ENCODE measurements around the gene MRPL49. TPM values are rescaled to one million over a fixed set of nuclear protein-coding genes. Genes with fewer than 3 reads are reported as not detected.

Gene MRPL49
- total RNA-seq, 4 donors from 2014 or later: 48.8 to 55.9 (median 54.2) TPM

DNA sequence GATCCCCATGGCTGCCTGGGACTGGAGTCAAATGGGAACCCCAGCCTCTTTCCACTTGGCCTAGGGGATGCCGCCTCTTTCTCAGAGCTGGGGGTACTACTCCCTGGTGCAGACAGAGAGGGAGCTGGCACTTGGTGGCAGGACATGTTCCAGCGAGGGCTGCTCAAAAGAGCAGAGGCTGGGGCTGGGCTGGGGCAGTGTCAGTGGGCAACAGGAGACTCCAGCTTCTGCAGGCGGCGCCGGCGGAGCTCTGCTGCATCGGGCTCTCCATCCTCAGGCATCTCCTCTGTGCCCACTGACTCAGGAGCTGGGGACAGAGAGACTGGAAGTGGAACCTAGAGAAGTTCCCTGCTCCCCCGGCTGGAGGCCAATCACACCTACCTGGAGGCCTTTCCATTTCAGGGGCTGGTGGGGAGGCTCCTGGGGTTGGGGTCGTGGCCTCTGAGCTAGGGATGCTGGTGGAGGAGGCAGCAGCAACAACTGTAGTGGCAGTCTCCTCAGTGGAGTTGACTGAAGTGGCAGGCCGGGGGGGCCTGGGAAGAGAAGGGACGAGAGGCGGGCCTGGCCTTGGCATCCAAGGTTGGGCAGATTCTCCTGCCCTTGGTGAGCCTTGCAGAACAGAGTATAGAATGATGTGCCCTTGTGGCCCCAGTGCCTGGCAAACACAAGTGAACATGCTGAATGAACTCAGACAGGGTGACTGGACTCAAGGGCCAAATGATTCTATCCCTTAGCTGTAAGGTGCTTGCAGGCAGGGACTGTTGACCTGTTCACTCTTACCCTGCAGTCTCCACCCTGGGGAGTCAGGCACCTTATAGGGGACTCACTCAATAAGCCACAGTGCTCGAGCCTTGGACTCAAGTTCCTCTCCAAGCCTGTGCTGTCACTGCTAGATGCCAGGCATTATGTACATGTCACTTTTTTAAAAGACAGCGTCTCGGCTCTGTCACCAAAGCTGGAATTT lies 6.3 kb downstream of the MRPL49 start:
- Histone ChIP-seq H3K4me1 (peaks cover 0 to 30% (median 10%) of the 10 kb centered on the region in 4 donors), H3K36me3 (peaks cover 0 to 89% (median 56%) of the 10 kb centered on the region in 3 donors), H3K4me3 (no peak overlapping the region), H3K27ac (no peak overlapping the region), H3K9me3 (no peaks in the 10 kb centered on the region), H3K27me3 (no peaks in the 10 kb centered on the region)
- 77 to 80% methylated on average over 15 of the region's 15 CpGs for WGBS, 2 donors
- no peak for DNase-seq (ENCODE audit: low spot score in 2 of 2)
- TF ChIP-seq, protein P1, sequence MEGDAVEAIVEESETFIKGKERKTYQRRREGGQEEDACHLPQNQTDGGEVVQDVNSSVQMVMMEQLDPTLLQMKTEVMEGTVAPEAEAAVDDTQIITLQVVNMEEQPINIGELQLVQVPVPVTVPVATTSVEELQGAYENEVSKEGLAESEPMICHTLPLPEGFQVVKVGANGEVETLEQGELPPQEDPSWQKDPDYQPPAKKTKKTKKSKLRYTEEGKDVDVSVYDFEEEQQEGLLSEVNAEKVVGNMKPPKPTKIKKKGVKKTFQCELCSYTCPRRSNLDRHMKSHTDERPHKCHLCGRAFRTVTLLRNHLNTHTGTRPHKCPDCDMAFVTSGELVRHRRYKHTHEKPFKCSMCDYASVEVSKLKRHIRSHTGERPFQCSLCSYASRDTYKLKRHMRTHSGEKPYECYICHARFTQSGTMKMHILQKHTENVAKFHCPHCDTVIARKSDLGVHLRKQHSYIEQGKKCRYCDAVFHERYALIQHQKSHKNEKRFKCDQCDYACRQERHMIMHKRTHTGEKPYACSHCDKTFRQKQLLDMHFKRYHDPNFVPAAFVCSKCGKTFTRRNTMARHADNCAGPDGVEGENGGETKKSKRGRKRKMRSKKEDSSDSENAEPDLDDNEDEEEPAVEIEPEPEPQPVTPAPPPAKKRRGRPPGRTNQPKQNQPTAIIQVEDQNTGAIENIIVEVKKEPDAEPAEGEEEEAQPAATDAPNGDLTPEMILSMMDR (IDR thresholded peaks at IDR 0.05): no peak
- no peak for TF ChIP-seq EP300 (IDR thresholded peaks at IDR 0.05)
- no peak for TF ChIP-seq POLR2A (IDR thresholded peaks at IDR 0.05)

GRCh38 chr11:65129649-65130441 lies 7.7 kb downstream of the MRPL49 start:
- Histone ChIP-seq H3K9me3 (no peaks in the 10 kb centered on the region), H3K27ac (no peak overlapping the region), H3K4me3 (no peak overlapping the region), H3K36me3 (peaks cover 0 to 82% (median 55%) of the 10 kb centered on the region in 3 donors), H3K27me3 (no peaks in the 10 kb centered on the region), H3K4me1 (peaks cover 0 to 31% (median 11%) of the 10 kb centered on the region in 4 donors)
- DNase-seq (ENCODE audit: low spot score in 2 of 2): no peak
- TF ChIP-seq, protein P1 (IDR thresholded peaks at IDR 0.05): no peak
- TF ChIP-seq EP300 (IDR thresholded peaks at IDR 0.05) (no peak), POLR2A (IDR thresholded peaks at IDR 0.05) (no peak)
- 85 to 86% methylated on average over 13 of the region's 13 CpGs for WGBS, 2 donors

DNA sequence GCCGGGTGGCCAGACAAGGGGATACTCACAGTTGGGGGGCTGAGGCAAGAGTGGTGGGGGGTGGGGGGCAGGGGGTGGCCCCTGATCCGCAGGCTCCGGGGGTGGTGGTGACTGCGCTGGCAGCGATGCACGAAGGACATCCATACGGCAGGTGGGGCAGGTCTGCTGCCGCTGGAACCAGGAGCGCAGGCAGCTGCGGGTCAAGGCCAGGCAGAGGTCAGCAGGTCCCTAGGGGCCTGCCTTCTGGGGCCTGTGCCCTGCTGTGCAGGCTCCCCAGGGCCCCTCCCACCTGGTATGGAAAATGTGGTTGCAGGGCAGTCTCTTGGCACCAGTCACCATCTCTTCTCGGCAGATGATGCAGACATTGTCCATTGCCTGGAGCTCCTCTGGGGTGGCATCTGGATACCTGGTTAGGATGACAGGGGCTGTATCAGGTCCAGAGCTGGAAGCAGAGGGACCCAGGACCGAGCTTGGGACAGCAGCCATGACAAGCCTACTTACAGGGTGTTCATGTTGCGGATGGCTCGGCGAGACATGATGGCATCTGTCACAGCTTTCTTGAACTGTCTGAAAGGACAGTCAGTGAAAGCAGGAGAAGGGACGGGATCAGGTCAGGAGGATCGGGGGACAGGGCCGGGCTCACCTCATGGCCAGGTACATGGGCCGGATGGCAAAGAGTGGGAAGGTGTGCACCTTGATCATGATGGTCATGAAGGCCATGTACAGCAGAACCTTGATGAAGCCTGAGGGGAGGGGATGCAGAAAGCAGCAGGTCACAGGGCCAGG lies 8.7 kb downstream of the MRPL49 start:
- Histone ChIP-seq H3K36me3 (peaks cover 0 to 72% (median 52%) of the 10 kb centered on the region in 3 donors), H3K9me3 (no peaks in the 10 kb centered on the region), H3K27ac (no peak overlapping the region), H3K27me3 (no peaks in the 10 kb centered on the region), H3K4me3 (no peak overlapping the region), H3K4me1 (peaks cover 0 to 38% (median 17%) of the 10 kb centered on the region in 4 donors)
- WGBS, 2 donors: 86 to 96% methylated on average over 9 to 19 of the region's 19 CpGs
- TF ChIP-seq POLR2A (IDR thresholded peaks at IDR 0.05) (no peak), EP300 (IDR thresholded peaks at IDR 0.05) (no peak)
- TF ChIP-seq, protein P1 (IDR thresholded peaks at IDR 0.05): no peak
- no peak for DNase-seq (ENCODE audit: low spot score in 2 of 2)

DNA sequence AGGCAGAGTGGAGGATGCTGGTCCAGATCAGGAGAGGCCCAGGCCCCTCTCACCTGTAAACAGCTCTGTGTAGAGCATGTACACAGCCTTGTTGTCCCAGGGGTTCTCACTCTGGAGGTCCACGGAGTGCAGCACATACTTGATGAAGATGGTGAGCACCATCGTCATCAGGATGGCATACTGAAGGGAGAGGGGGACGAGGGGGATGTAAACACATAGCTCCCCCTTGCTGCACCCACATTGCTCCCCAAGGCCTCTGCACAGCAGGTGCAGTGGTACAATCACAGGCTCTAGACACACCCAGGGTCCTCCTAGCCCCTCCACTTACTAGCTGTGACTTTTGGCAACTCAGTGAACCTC lies 9.3 kb downstream of the MRPL49 start:
- no peak for DNase-seq (ENCODE audit: low spot score in 2 of 2)
- Histone ChIP-seq H3K9me3 (no peaks in the 10 kb centered on the region), H3K4me1 (peaks cover 0 to 41% (median 20%) of the 10 kb centered on the region in 4 donors), H3K4me3 (no peak overlapping the region), H3K36me3 (peaks cover 0 to 67% (median 51%) of the 10 kb centered on the region in 3 donors), H3K27me3 (no peaks in the 10 kb centered on the region), H3K27ac (no peak overlapping the region)
- TF ChIP-seq EP300 (IDR thresholded peaks at IDR 0.05): no peak
- no peak for TF ChIP-seq POLR2A (IDR thresholded peaks at IDR 0.05)
- TF ChIP-seq, protein P1 (IDR thresholded peaks at IDR 0.05): no peak
- WGBS, 2 donors: 58 to 59% methylated on average over 3 of the region's 3 CpGs
